ENCODE results near the gene TSC2. TPM values are rescaled to one million over a fixed set of nuclear protein-coding genes. Genes with fewer than 3 reads are reported as not detected.

Gene TSC2
- total and polyA plus RNA-seq, 9 of the 15 experiments (the other 6 are each of a cell fraction or from before 2014, with no cell fraction given), result 1.3 to 68.1 (median 16.6) TPM

- TF ChIP-seq BRF2 (IDR thresholded peaks at IDR 0.05; ENCODE audit: borderline replicate concordance, insufficient read depth, insufficient read length) (no peak), GABPB1 (CRISPR knock-in tag; IDR thresholded peaks at IDR 0.05) (no peak), ZBTB12 (CRISPR knock-in tag; IDR thresholded peaks at IDR 0.05) (no peak), RBM25 (IDR thresholded peaks at IDR 0.05; ENCODE audit: low read depth, low read length, severe bottlenecking) (no peak), MCM2 (IDR thresholded peaks at IDR 0.05; ENCODE audit: low read depth) (no peak), DLX4 (CRISPR knock-in tag; IDR thresholded peaks at IDR 0.05) (no peak), RHOXF2B (CRISPR knock-in tag; conservative IDR thresholded peaks at IDR 0.05) (no peak), ATF2 (CRISPR knock-in tag; IDR thresholded peaks at IDR 0.05) (no peak), ZBTB40 (IDR thresholded peaks at IDR 0.05) (no peak), ZBTB40 (CRISPR knock-in tag; IDR thresholded peaks at IDR 0.05) (no peak), NELFE (IDR thresholded peaks at IDR 0.05; ENCODE audit: insufficient read depth, insufficient read length) (no peak), RFX1 (IDR thresholded peaks at IDR 0.05) (no peak; the same call in 1 of the 2 replicates), CGGBP1 (CRISPR knock-in tag; IDR thresholded peaks at IDR 0.05) (no peak), ZNF830 (CRISPR knock-in tag; IDR thresholded peaks at IDR 0.05) (no peak)
Measured at GRCh38 chr16:2003827-2004641, 43.8 kb upstream of the TSC2 start (continued).

Measured in K562 (cell line).